HL-60 (cell line): ENCODE measurements around the gene ATE1.

ENCODE experiments used
- DNase-seq, 2 experiments: peaks; one replicate each; pipeline ENCODE4 v3.0.0-alpha.2; 2010 to 2020; ENCODE audit warnings: low read depth in 1 of 2, low spot score in 1 of 2
- H3K27ac ChIP-seq: fragments of 250-450 bp; sonication (Bioruptor Pico); replicated peaks from 2 replicates; pipeline ENCODE4 v1.5.1; 2020; ENCODE audit warnings: mild to moderate bottlenecking, moderate library complexity
- H3K27me3 ChIP-seq: fragments of 250-450 bp; sonication (Bioruptor Pico); 2 replicates; pipeline ENCODE4 v1.5.1; 2021; ENCODE audit warnings: mild to moderate bottlenecking, moderate library complexity; ENCODE audit not compliant: insufficient read depth, poor library complexity, severe bottlenecking
- H3K4me3 ChIP-seq: replicated peaks from 2 replicates; pipeline ENCODE4 v1.5.1; 2011; ENCODE audit warnings: mild to moderate bottlenecking, control low read depth, low read length; ENCODE audit not compliant: insufficient read depth
- CTCF ChIP-seq: IDR thresholded peaks from one replicate; pipeline ENCODE4 v1.5.1; 2011; ENCODE audit warnings: low read length, control low read depth, inconsistent platforms; ENCODE audit not compliant: insufficient read depth
- GABPA ChIP-seq: IDR thresholded peaks from 2 replicates; pipeline ENCODE4 v1.6.1; 2012; ENCODE audit warnings: low read depth
- POLR2AphosphoS5 ChIP-seq: IDR thresholded peaks from 2 replicates; pipeline ENCODE4 v1.6.1; 2012; ENCODE audit warnings: low read depth
- SPI1 ChIP-seq: IDR thresholded peaks from 2 replicates; pipeline ENCODE4 v1.6.1; 2012; ENCODE audit warnings: low read depth, mild to moderate bottlenecking, borderline replicate concordance
- TF ChIP-seq, protein P1 (sequence below): IDR thresholded peaks from 2 replicates; pipeline ENCODE4 v1.6.1; 2012; ENCODE audit warnings: low read depth; ENCODE audit not compliant: insufficient replicate concordance

Gene ATE1

DNA sequence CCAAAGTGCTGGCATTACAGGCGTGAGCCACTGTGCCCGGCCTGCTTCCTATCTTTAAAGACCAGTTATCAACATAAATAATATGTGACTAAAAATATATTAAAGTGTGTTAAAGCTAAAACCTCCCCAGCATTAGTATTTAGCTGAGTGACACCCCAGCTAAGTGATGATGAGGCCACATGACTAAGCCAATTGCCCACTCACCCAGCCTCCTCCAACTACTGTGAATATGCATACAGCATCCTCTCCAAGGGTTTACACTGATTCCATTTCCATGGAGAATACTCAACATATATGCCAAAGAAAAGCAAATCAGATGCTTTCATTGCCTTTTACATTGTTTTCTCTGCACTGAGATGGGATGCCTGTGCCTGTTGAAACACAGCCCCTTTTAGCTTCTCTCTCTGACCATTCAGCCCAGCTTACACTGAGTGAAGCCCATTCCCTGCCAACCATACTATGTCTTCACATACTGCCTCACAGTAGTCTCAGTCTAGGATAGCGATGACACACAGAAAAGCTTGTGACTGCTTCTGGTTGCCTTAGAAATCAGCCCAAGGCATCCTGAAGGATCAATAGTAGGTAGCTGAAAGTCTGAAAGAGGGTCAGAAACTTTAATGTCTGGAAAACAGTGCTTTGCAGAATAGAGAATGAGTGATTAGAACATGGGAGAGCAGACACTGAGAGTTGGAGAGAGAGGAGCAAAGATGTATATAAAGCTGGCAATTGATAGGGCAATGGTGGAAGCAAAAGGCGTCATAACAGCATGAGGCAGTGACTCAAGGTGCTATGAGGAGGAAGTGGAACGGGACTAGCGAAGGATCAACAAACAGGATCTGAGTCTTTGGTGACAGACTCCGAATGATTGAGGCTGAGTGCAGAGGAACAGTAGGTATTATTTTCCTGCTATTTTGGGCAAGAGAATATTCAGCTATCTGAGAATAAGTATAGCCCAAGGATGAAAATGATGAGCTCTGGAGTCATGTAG, 19.8 kb upstream of the ATE1 start:
- no peak for DNase-seq

DNA sequence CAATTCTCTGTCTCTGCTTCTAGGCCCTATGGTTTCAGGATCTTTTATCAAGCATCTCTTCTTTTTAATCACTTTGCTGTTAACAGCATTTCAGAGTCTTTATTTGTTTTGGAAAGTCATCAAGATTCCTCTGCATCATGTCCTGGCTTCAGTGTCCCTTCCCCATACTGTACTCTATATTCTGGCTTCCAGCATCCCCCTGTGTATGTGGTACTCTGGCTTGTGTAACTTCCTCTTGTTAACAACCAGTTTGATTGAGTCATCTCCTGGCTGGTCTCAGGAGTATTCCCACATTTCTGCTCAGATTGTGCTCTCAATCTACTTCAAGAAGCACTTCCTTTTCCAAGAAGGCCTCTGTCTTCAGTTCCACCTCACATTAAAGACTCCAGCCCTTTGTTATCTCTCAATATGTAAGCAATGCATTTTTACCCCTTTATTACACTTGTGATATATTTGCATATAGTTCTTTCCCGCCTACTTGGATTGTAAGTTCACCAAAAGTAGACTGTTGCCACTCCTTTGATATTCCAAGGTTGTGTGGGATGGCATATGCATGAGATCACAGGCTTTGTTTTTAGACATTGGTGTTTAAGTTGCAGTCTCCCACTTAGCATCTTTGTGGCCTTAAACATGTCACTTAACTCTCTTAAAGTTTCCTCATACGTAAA, 15.1 kb upstream of the ATE1 start:
- TF ChIP-seq SPI1: peak; percentile 69; the same call in 1 of the 2 replicates
- TF ChIP-seq GABPA: no peak
- no peak overlapping the region for H3K4me3 ChIP-seq
- no peaks in the 10 kb centered on the region for H3K27me3 ChIP-seq
- DNase-seq: peak; percentile 81 to 92
- H3K27ac ChIP-seq: peak overlapping the region; percentile 61

More for the DNA sequence above, 19.8 kb upstream of the ATE1 start:
- no peaks in the 10 kb centered on the region for H3K27me3 ChIP-seq
- TF ChIP-seq SPI1 (no peak), POLR2AphosphoS5 (no peak), CTCF (no peak), GABPA (no peak)
- TF ChIP-seq, protein P1, sequence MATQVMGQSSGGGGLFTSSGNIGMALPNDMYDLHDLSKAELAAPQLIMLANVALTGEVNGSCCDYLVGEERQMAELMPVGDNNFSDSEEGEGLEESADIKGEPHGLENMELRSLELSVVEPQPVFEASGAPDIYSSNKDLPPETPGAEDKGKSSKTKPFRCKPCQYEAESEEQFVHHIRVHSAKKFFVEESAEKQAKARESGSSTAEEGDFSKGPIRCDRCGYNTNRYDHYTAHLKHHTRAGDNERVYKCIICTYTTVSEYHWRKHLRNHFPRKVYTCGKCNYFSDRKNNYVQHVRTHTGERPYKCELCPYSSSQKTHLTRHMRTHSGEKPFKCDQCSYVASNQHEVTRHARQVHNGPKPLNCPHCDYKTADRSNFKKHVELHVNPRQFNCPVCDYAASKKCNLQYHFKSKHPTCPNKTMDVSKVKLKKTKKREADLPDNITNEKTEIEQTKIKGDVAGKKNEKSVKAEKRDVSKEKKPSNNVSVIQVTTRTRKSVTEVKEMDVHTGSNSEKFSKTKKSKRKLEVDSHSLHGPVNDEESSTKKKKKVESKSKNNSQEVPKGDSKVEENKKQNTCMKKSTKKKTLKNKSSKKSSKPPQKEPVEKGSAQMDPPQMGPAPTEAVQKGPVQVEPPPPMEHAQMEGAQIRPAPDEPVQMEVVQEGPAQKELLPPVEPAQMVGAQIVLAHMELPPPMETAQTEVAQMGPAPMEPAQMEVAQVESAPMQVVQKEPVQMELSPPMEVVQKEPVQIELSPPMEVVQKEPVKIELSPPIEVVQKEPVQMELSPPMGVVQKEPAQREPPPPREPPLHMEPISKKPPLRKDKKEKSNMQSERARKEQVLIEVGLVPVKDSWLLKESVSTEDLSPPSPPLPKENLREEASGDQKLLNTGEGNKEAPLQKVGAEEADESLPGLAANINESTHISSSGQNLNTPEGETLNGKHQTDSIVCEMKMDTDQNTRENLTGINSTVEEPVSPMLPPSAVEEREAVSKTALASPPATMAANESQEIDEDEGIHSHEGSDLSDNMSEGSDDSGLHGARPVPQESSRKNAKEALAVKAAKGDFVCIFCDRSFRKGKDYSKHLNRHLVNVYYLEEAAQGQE: no peak
- no peak overlapping the region for H3K27ac ChIP-seq
- H3K4me3 ChIP-seq: no peak overlapping the region

GRCh38 chr10:121941532-121941931, 13.7 kb upstream of the ATE1 start:
- Histone ChIP-seq H3K27me3 (no peaks in the 10 kb centered on the region), H3K27ac (peak overlapping the region; percentile 61), H3K4me3 (no peak overlapping the region)
- TF ChIP-seq, protein P1: no peak
- TF ChIP-seq CTCF (no peak), GABPA (no peak), SPI1 (no peak), POLR2AphosphoS5 (no peak)
- peak in 1 of 2 experiments; percentile 78 for DNase-seq

- DNase-seq: no peak
- H3K27ac ChIP-seq: peak overlapping the region; percentile 43
- H3K4me3 ChIP-seq: no peak overlapping the region
- TF ChIP-seq GABPA: no peak
- TF ChIP-seq, protein P1: no peak
- no peak for TF ChIP-seq POLR2AphosphoS5
- TF ChIP-seq CTCF: no peak
- no peak for TF ChIP-seq SPI1
- no peaks in the 10 kb centered on the region for H3K27me3 ChIP-seq
These were observed 8.5 kb upstream of the ATE1 start for GRCh38 chr10:121936295-121936694.
